SJCRH30 (cell line): ENCODE results near the gene RAB11FIP3. TPM values are rescaled to one million over a fixed set of nuclear protein-coding genes. Genes with fewer than 3 reads are reported as not detected.

Experiments used
- DNase-seq, 2 experiments: peaks; one replicate each; pipeline ENCODE4 v3.0.0-alpha.2; 2015 to 2020
- H3K27ac ChIP-seq: fragments of 250-450 bp; sonication (Bioruptor Pico); 2 replicates; pipeline ENCODE4 v1.5.1; 2020; ENCODE audit warnings: mild to moderate bottlenecking, moderate library complexity
- H3K27me3 ChIP-seq: fragments of 250-450 bp; sonication (Bioruptor Pico); 2 replicates; pipeline ENCODE4 v1.5.1; 2020; ENCODE audit warnings: mild to moderate bottlenecking, moderate library complexity
- H3K36me3 ChIP-seq: fragments of 250-450 bp; sonication (Bioruptor Pico); 2 replicates; pipeline ENCODE4 v1.5.1; 2020; ENCODE audit warnings: mild to moderate bottlenecking, moderate library complexity
- H3K4me1 ChIP-seq: fragments of 250-450 bp; sonication (Bioruptor Pico); 2 replicates; pipeline ENCODE4 v1.5.1; 2020; ENCODE audit warnings: mild to moderate bottlenecking, moderate library complexity
- H3K4me3 ChIP-seq: fragments of 250-450 bp; sonication (Bioruptor Pico); 2 replicates; pipeline ENCODE4 v1.5.1; 2020; ENCODE audit warnings: mild to moderate bottlenecking, moderate library complexity
- H3K9me3 ChIP-seq: fragments of 250-450 bp; sonication (Bioruptor Pico); replicated peaks from 2 replicates; pipeline ENCODE4 v1.5.1; 2020; ENCODE audit warnings: mild to moderate bottlenecking, moderate library complexity
- total RNA-seq: library from RNA; depleted of rRNA; stranded (reverse); fragments of >200 nt; shearing (Covaris generic); gene quantifications from 2 replicates; pipeline ENCODE4 v1.2.3, GENCODE V29; 2014

Gene RAB11FIP3
- total RNA-seq, 1 experiment from 2014 or later: 30.2 TPM

GRCh38 chr16:537415-538335, 112.2 kb downstream of the RAB11FIP3 start:
- no peaks in the 10 kb centered on the region for H3K9me3 ChIP-seq
- peaks cover 24% of the 10 kb centered on the region for H3K4me1 ChIP-seq
- H3K4me3 ChIP-seq: no peak overlapping the region
- no peak overlapping the region for H3K27ac ChIP-seq
- no peaks in the 10 kb centered on the region for H3K27me3 ChIP-seq
- H3K36me3 ChIP-seq: peaks cover 28% of the 10 kb centered on the region
- DNase-seq: no peak

- DNase-seq: no peak
- H3K27ac ChIP-seq: no peak overlapping the region
Measured at GRCh38 chr16:539901-540530, 114.6 kb downstream of the RAB11FIP3 start.

GRCh38 chr16:540645-541340, 115.3 kb downstream of the RAB11FIP3 start:
- Histone ChIP-seq H3K9me3 (no peaks in the 10 kb centered on the region), H3K4me3 (no peak overlapping the region), H3K36me3 (peaks cover 34% of the 10 kb centered on the region), H3K4me1 (no peaks in the 10 kb centered on the region), H3K27ac (no peak overlapping the region), H3K27me3 (no peaks in the 10 kb centered on the region)
- DNase-seq: no peak

More at GRCh38 chr16:539901-540530, 114.6 kb downstream of the RAB11FIP3 start:
- no peak overlapping the region for H3K4me3 ChIP-seq
- H3K27me3 ChIP-seq: no peaks in the 10 kb centered on the region
- H3K4me1 ChIP-seq: peaks cover 6% of the 10 kb centered on the region; the same call in 1 of the 2 replicates
- peaks cover 29% of the 10 kb centered on the region for H3K36me3 ChIP-seq
- H3K9me3 ChIP-seq: no peaks in the 10 kb centered on the region

DNA sequence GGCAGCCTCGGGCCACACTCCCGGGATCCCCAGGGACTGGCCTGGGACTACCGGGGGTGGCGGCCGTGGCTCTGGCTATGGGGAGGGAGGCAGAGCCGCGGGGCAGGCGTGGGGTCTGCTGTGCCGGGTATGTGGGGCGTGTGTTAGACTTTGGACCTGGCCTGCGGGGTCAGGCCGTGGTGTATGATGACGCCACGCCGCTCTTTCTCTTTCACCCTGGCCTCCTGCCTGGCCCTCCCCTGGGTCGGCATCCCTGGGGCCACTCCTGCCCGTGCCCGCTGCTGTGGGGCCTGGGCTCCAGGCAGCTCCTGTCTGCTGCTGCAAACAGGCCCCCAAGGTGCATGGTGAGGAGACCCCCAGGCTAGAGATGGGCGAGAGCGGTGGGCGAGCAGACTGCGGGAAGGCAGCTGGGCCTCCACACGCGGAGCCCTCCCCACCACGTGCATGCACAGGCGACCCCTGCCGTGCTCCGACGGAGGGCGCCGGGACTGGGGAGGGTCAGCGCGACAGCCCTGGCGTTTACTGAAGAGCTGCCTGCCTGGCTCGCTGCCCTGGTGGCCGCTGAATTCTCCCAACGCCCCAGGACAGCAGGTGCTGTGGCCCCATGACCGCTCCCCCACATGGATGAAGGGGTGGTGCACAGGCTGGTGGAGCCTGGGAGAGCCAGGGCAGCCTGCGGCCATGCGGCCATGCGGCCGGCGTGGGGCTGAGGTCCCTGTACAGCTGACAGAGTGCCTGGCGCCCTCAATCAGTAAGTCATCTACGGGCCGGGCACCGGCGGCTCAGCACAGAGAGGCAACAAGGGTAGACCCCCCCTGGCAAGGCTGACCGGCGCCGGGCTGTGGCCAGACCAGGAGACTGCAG, 118.1 kb downstream of the RAB11FIP3 start:
- no peak for DNase-seq
- Histone ChIP-seq H3K27ac (no peak overlapping the region), H3K4me1 (no peaks in the 10 kb centered on the region), H3K27me3 (no peaks in the 10 kb centered on the region), H3K4me3 (no peak overlapping the region), H3K9me3 (0 out of 2 replicates have a peak, but pooled peaks cover 3% of the 10 kb centered on the region), H3K36me3 (peaks cover 24% of the 10 kb centered on the region)

- Histone ChIP-seq H3K27ac (no peak overlapping the region), H3K4me3 (no peak overlapping the region), H3K27me3 (no peaks in the 10 kb centered on the region), H3K4me1 (no peaks in the 10 kb centered on the region), H3K36me3 (peaks cover 31% of the 10 kb centered on the region), H3K9me3 (0 out of 2 replicates have a peak, but pooled peaks cover 3% of the 10 kb centered on the region)
- no peak for DNase-seq
Measured at GRCh38 chr16:544517-544916, 119.1 kb downstream of the RAB11FIP3 start.

GRCh38 chr16:546909-547770, 121.7 kb downstream of the RAB11FIP3 start:
- Histone ChIP-seq H3K27ac (no peak overlapping the region), H3K36me3 (peaks cover 42% of the 10 kb centered on the region), H3K27me3 (no peaks in the 10 kb centered on the region), H3K9me3 (0 out of 2 replicates have a peak, but pooled peaks cover 3% of the 10 kb centered on the region), H3K4me3 (no peak overlapping the region), H3K4me1 (no peaks in the 10 kb centered on the region)
- DNase-seq: no peak

- no peak overlapping the region for H3K27ac ChIP-seq
- no peaks in the 10 kb centered on the region for H3K27me3 ChIP-seq
- no peak overlapping the region for H3K4me3 ChIP-seq
- H3K9me3 ChIP-seq: 0 out of 2 replicates have a peak, but pooled peaks cover 3% of the 10 kb centered on the region
- DNase-seq: no peak
- no peaks in the 10 kb centered on the region for H3K4me1 ChIP-seq
- peaks cover 43% of the 10 kb centered on the region for H3K36me3 ChIP-seq
Measured at GRCh38 chr16:548586-548985, 123.1 kb downstream of the RAB11FIP3 start.

DNA sequence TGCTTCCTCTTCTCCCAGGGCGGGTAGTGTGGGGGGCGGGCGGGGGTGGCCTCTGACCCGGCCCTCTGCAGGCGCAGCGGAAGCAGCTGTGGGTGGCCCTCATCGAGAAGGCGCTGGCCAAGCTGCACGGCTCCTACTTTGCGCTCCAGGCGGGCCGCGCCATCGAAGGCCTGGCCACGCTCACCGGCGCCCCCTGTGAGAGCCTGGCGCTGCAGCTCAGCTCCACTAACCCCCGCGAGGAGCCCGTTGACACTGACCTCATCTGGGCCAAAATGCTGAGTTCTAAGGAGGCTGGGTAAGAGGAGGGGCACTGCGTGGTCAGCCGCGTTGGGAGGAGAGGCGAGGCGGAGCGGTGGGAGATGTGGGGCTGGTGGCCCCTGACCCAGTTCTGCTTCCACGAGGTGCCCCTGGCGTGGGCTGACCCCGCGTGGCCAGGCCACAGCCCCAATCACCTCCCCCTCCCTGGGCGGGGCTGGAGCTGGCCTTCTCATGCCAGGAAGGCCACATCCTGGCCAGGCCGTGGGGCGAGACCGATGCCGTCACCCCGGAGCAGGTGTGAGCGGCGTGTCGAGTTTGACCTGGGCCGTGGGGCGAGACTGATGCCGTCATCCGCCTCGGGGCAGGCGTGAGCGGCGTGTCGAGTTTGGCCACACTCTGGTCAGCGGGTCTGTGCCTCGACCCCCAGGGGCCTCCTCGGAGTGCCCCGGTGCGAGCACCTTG, 124.3 kb downstream of the RAB11FIP3 start:
- no peaks in the 10 kb centered on the region for H3K4me1 ChIP-seq
- no peak overlapping the region for H3K4me3 ChIP-seq
- DNase-seq: no peak
- H3K36me3 ChIP-seq: peaks cover 43% of the 10 kb centered on the region
- 0 out of 2 replicates have a peak, but pooled peaks cover 3% of the 10 kb centered on the region for H3K9me3 ChIP-seq
- no peak overlapping the region for H3K27ac ChIP-seq
- no peaks in the 10 kb centered on the region for H3K27me3 ChIP-seq

DNA sequence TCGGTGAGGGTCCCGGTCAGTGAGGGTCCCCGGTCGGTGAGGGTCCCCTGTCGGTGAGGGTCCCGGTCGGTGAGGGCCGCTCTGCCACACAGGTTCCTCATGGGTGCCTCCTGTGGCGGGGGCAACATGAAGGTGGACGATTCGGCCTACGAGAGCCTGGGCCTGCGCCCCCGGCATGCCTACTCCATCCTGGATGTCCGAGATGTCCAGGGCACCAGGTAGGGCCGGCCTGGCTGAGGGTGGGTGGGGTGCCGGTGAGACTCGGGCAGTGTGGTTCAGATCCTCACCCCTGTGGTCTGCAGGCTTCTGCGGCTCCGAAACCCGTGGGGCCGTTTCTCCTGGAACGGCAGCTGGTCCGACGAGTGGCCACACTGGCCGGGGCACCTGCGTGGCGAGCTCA, 125.8 kb downstream of the RAB11FIP3 start:
- no peak overlapping the region for H3K4me3 ChIP-seq
- 0 out of 2 replicates have a peak, but pooled peaks cover 3% of the 10 kb centered on the region for H3K9me3 ChIP-seq
- no peak for DNase-seq
- H3K27ac ChIP-seq: no peak overlapping the region
- H3K36me3 ChIP-seq: peaks cover 37% of the 10 kb centered on the region
- H3K27me3 ChIP-seq: no peaks in the 10 kb centered on the region
- no peaks in the 10 kb centered on the region for H3K4me1 ChIP-seq

GRCh38 chr16:552171-552570, 126.7 kb downstream of the RAB11FIP3 start:
- Histone ChIP-seq H3K4me3 (no peak overlapping the region), H3K27ac (no peak overlapping the region), H3K27me3 (peaks cover under 1% of the 10 kb centered on the region; the same call in 1 of the 2 replicates), H3K36me3 (peaks cover 37% of the 10 kb centered on the region), H3K4me1 (no peaks in the 10 kb centered on the region), H3K9me3 (0 out of 2 replicates have a peak, but pooled peaks cover 3% of the 10 kb centered on the region)
- DNase-seq: no peak

GRCh38 chr16:553601-554296, 128.3 kb downstream of the RAB11FIP3 start:
- Histone ChIP-seq H3K27me3 (peaks cover 14% of the 10 kb centered on the region; the same call in 1 of the 2 replicates), H3K4me1 (no peaks in the 10 kb centered on the region; the same call in 1 of the 2 replicates), H3K27ac (no peak overlapping the region), H3K9me3 (no peaks in the 10 kb centered on the region), H3K4me3 (no peak overlapping the region), H3K36me3 (peaks cover 23% of the 10 kb centered on the region)
- no peak for DNase-seq

DNA sequence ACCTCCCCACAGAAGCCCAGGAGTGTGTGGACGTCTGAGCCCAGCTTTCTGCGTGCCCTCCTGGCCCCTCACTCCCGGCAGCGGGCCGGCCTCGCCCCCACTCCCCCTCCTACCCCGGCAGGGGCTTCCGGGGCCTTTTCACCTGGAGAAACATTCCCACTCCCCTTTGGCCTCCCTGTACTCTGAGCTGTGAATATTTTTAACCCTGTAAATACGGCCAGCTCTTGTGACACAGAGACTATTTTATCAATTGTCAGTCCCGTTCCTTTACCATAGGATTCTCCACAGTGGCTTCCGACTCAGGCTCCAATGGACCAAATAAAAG, 128.8 kb downstream of the RAB11FIP3 start:
- H3K27ac ChIP-seq: no peak overlapping the region

More for the DNA sequence above, 128.8 kb downstream of the RAB11FIP3 start:
- H3K9me3 ChIP-seq: no peaks in the 10 kb centered on the region
- no peak for DNase-seq
- no peak overlapping the region for H3K4me3 ChIP-seq
- H3K36me3 ChIP-seq: peaks cover 20% of the 10 kb centered on the region
- H3K4me1 ChIP-seq: no peaks in the 10 kb centered on the region; the same call in 1 of the 2 replicates
- H3K27me3 ChIP-seq: peaks cover 19% of the 10 kb centered on the region; the same call in 1 of the 2 replicates
